ENCODE results near the gene VSTM4. TPM values are rescaled to one million over a fixed set of nuclear protein-coding genes. Genes with fewer than 3 reads are reported as not detected.

The VSTM4 gene
- total RNA-seq, 4 donors from 2014 or later = 1.8 to 4.0 (median 2.6) TPM

DNA sequence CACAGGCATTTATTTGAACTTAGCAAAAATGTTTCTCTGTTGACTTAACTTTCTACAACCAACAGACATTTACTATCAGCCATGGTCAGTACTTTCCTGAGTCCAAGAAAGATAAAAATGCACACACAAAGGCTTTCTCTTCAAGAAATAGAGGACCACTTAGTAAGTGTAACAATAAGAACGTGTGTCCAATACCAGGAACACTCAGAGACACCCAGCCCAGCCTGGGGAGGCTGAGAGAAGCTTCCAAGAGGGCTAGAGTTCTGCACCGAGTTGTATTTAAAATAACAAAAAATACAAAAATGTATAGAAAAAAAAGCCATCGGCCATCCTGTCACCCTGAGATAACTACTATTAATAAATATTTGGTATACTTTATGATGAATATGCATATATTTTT is 35.8 kb downstream of the VSTM4 start:
- no peak overlapping the region for H3K27ac ChIP-seq
- intact Hi-C loops (cut with DNase I; ENCODE audit: low total_unique reads) (no loop called here), in situ Hi-C loops (cut with MboI; ENCODE audit: low sequenced_read_pairs in 4 of 4) (no loop called here)
- H3K4me1 ChIP-seq = peaks cover 22 to 40% of the 10 kb centered on the region in 2 donors
- TF ChIP-seq POLR2A (IDR thresholded peaks at IDR 0.05) = no peak
- TF ChIP-seq, protein P1, sequence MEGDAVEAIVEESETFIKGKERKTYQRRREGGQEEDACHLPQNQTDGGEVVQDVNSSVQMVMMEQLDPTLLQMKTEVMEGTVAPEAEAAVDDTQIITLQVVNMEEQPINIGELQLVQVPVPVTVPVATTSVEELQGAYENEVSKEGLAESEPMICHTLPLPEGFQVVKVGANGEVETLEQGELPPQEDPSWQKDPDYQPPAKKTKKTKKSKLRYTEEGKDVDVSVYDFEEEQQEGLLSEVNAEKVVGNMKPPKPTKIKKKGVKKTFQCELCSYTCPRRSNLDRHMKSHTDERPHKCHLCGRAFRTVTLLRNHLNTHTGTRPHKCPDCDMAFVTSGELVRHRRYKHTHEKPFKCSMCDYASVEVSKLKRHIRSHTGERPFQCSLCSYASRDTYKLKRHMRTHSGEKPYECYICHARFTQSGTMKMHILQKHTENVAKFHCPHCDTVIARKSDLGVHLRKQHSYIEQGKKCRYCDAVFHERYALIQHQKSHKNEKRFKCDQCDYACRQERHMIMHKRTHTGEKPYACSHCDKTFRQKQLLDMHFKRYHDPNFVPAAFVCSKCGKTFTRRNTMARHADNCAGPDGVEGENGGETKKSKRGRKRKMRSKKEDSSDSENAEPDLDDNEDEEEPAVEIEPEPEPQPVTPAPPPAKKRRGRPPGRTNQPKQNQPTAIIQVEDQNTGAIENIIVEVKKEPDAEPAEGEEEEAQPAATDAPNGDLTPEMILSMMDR (IDR thresholded peaks at IDR 0.05 in 4 of 5, conservative IDR thresholded peaks at IDR 0.05 in 1 of 5) = no peak
- no peaks in the 10 kb centered on the region for H3K27me3 ChIP-seq
- H3K4me3 ChIP-seq = no peak overlapping the region
- no peaks in the 10 kb centered on the region for H3K36me3 ChIP-seq
- DNase-seq = no peak
- ATAC-seq = no peak
- H3K9me3 ChIP-seq = no peaks in the 10 kb centered on the region

GRCh38 chr10:49079072-49079471 is 36.2 kb downstream of the VSTM4 start:
- intact Hi-C loops (cut with DNase I; ENCODE audit: low total_unique reads) (no loop called here), in situ Hi-C loops (cut with MboI; ENCODE audit: low sequenced_read_pairs in 4 of 4) (no loop called here)
- DNase-seq = no peak
- Histone ChIP-seq H3K9me3 (no peaks in the 10 kb centered on the region), H3K36me3 (no peaks in the 10 kb centered on the region), H3K4me3 (no peak overlapping the region), H3K27ac (no peak overlapping the region), H3K4me1 (peaks cover 22 to 39% of the 10 kb centered on the region in 2 donors), H3K27me3 (no peaks in the 10 kb centered on the region)
- no peak for ATAC-seq
- TF ChIP-seq, protein P1 (IDR thresholded peaks at IDR 0.05 in 4 of 5, conservative IDR thresholded peaks at IDR 0.05 in 1 of 5) = no peak
- TF ChIP-seq POLR2A (IDR thresholded peaks at IDR 0.05) = no peak

DNA sequence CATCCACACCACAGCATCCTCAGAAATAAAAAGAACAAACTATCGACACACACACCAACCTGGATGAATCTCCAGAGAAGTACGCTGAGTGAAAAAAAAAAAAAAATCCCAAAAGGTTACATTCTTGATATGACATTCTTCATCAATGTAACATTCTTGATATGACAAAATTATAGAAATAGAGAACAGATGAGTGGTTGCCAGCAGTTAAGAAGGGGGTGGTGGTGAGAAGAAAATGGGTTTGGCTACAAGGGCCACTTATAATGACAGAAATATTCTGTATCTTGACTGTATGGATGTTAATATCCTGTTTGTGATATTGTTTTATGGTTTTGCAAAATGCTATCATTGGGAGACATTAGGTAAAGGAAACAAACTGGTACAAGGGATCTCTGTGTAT is 36.9 kb downstream of the VSTM4 start:
- no peaks in the 10 kb centered on the region for H3K27me3 ChIP-seq
- no peaks in the 10 kb centered on the region for H3K36me3 ChIP-seq
- intact Hi-C loops (cut with DNase I; ENCODE audit: low total_unique reads) (no loop called here), in situ Hi-C loops (cut with MboI; ENCODE audit: low sequenced_read_pairs in 4 of 4) (no loop called here)
- DNase-seq = no peak
- no peak for TF ChIP-seq POLR2A (IDR thresholded peaks at IDR 0.05)
- TF ChIP-seq, protein P1 (IDR thresholded peaks at IDR 0.05 in 4 of 5, conservative IDR thresholded peaks at IDR 0.05 in 1 of 5) = no peak
- ATAC-seq = no peak
- no peaks in the 10 kb centered on the region for H3K9me3 ChIP-seq
- H3K27ac ChIP-seq = no peak overlapping the region
- H3K4me1 ChIP-seq = peaks cover 17 to 33% of the 10 kb centered on the region in 2 donors
- H3K4me3 ChIP-seq = no peak overlapping the region

DNA sequence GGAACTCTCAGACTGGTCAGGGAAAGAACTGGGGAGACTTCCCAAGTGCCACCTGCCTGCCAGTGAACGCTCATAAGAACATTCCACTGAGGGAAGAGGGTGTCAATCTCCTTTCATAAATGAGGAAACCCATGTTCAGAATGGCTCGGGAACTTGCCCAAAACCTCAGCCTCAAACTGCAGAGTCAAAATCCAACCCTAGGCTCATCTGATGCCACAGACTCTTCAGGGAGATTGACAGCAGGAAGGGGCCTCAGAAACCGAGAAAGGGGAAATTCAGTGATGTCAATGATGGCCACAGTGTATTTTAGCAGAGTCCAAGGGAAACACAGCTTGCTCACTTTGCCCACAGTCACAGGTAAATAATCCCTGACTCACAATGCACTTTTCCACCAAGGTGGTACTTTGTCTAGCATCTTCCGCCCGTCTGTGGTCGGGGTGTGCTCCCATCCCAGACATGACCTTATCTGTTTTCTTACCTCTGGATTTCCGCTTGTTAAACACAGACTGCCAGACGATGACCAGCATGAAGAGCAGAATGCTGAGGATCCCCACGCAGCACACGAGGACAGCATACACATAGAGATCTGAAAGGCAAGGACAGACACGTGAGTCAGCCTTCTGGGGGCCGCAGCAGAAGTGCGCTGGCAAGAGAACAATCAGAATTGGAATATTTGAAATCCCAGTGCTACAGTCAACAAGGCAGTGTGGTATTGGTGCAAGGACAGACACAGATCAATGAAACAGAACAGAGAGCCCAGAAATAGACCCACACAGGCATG is 38.4 kb downstream of the VSTM4 start:
- TF ChIP-seq, protein P1 (IDR thresholded peaks at IDR 0.05 in 4 of 5, conservative IDR thresholded peaks at IDR 0.05 in 1 of 5) = no peak
- no peak for TF ChIP-seq POLR2A (IDR thresholded peaks at IDR 0.05)
- Histone ChIP-seq H3K27me3 (no peaks in the 10 kb centered on the region), H3K4me1 (peaks cover 7 to 18% of the 10 kb centered on the region in 2 donors), H3K9me3 (no peaks in the 10 kb centered on the region), H3K27ac (no peak overlapping the region), H3K4me3 (no peak overlapping the region), H3K36me3 (no peaks in the 10 kb centered on the region)
- DNase-seq (no peak), ATAC-seq (no peak)
- in situ Hi-C loops (cut with MboI; ENCODE audit: low sequenced_read_pairs in 4 of 4) (no loop called here), intact Hi-C loops (cut with DNase I; ENCODE audit: low total_unique reads) (no loop called here)
